SIG-M5 treated with dmso at 0.1 percent for 504 hours (cell line): ENCODE results near the gene MAP7D2.

Experiments used
- DNase-seq: peaks from one replicate; lab custom pipeline; 2025; ENCODE audit not compliant: unreplicated experiment; lab: John Stamatoyannopoulos, UW

Gene MAP7D2

GRCh38 chrX:20046223-20046622, 70.5 kb downstream of the MAP7D2 start:
- DNase-seq: no peak

- DNase-seq: no peak
Observed at GRCh38 chrX:20042221-20042620, 74.5 kb downstream of the MAP7D2 start.

GRCh38 chrX:20038966-20039365, 77.7 kb downstream of the MAP7D2 start:
- no peak for DNase-seq

GRCh38 chrX:20037186-20037585, 79.5 kb downstream of the MAP7D2 start:
- no peak for DNase-seq

GRCh38 chrX:20032201-20032600, 84.5 kb downstream of the MAP7D2 start:
- no peak for DNase-seq

- DNase-seq: peak; percentile 5
Observed at GRCh38 chrX:20029728-20030127, 87.0 kb downstream of the MAP7D2 start.

- DNase-seq: no peak
Observed at GRCh38 chrX:20028588-20028987, 88.1 kb downstream of the MAP7D2 start.

- no peak for DNase-seq
Observed at GRCh38 chrX:20026278-20026677, 90.4 kb downstream of the MAP7D2 start.

- no peak for DNase-seq
Observed at GRCh38 chrX:20019672-20020365, 96.9 kb downstream of the MAP7D2 start.

GRCh38 chrX:20016616-20016945, 100.1 kb downstream of the MAP7D2 start:
- no peak for DNase-seq

GRCh38 chrX:20015945-20016615, 100.6 kb downstream of the MAP7D2 start:
- no peak for DNase-seq

GRCh38 chrX:20015422-20015821, 101.3 kb downstream of the MAP7D2 start:
- no peak for DNase-seq

- DNase-seq: no peak
Observed at GRCh38 chrX:20011608-20012007, 105.1 kb downstream of the MAP7D2 start.

GRCh38 chrX:20007962-20008622, 108.6 kb downstream of the MAP7D2 start:
- DNase-seq: no peak

GRCh38 chrX:20005883-20006282, 110.8 kb downstream of the MAP7D2 start:
- no peak for DNase-seq

GRCh38 chrX:20001588-20001987, 115.1 kb downstream of the MAP7D2 start:
- DNase-seq: no peak

- DNase-seq: no peak
Observed at GRCh38 chrX:19991350-19991718, 125.4 kb downstream of the MAP7D2 start.

GRCh38 chrX:19990556-19991349, 126.0 kb downstream of the MAP7D2 start, which contains the start of gene BCLAF3:
Gene BCLAF3, minus strand, starts transcription at chrX:19991061. Its CDS starts 20,797 bp downstream, at chrX:19970264.
- peak; percentile 78 for DNase-seq

- no peak for DNase-seq
Observed at GRCh38 chrX:19990151-19990555, 126.6 kb downstream of the MAP7D2 start.

- no peak for DNase-seq
Observed at GRCh38 chrX:19987856-19988255, 128.9 kb downstream of the MAP7D2 start.

- no peak for DNase-seq
Observed at GRCh38 chrX:19986531-19986930, 130.2 kb downstream of the MAP7D2 start.
